Epithelial cell of proximal tubule (primary cell): ENCODE measurements around the gene ADAMTSL3. TPM values are rescaled to one million over a fixed set of nuclear protein-coding genes. Genes with fewer than 3 reads are reported as not detected.
A peak's percentile ranks its signal among the peaks of the same experiment; 100 is the strongest.

Source experiments
- DNase-seq: peaks from one replicate; pipeline ENCODE4 v3.0.0-alpha.2; 2011; ENCODE audit warnings: low read depth
- H3K4me3 ChIP-seq: 2 replicates; pipeline ENCODE4 v1.5.1; 2011; ENCODE audit warnings: low read depth, mild to moderate bottlenecking, low read length
- CTCF ChIP-seq: conservative IDR thresholded peaks from 2 replicates; pipeline ENCODE4 v1.5.1; 2012; ENCODE audit warnings: low read depth, mild to moderate bottlenecking, low read length
- total RNA-seq: library from RNA; depleted of rRNA; stranded (reverse); fragments of >200 nt; gene quantifications from 2 replicates; pipeline ENCODE4 v1.2.3, GENCODE V29; 2015

Gene ADAMTSL3
- total RNA-seq, 1 donor from 2014 or later: 0.58 TPM

- DNase-seq: no peak
- no peak overlapping the region for H3K4me3 ChIP-seq
- no peak for TF ChIP-seq CTCF
Observed at GRCh38 chr15:83692746-83693581, 39.0 kb downstream of the ADAMTSL3 start.

- peak; percentile 61 for DNase-seq
- TF ChIP-seq CTCF: no peak
- H3K4me3 ChIP-seq: peak overlapping the region; percentile 23
Observed at GRCh38 chr15:83694015-83694414, 40.1 kb downstream of the ADAMTSL3 start.

GRCh38 chr15:83694536-83694935 is 40.6 kb downstream of the ADAMTSL3 start:
- peak overlapping the region; percentile 23 for H3K4me3 ChIP-seq
- DNase-seq: no peak
- no peak for TF ChIP-seq CTCF

- H3K4me3 ChIP-seq: no peak overlapping the region
- TF ChIP-seq CTCF: no peak
- no peak for DNase-seq
Observed at GRCh38 chr15:83695246-83695645, 41.3 kb downstream of the ADAMTSL3 start.

GRCh38 chr15:83695901-83696425 is 42.0 kb downstream of the ADAMTSL3 start:
- TF ChIP-seq CTCF: no peak
- DNase-seq: no peak

GRCh38 chr15:83697716-83698115 is 43.8 kb downstream of the ADAMTSL3 start:
- DNase-seq: no peak
- H3K4me3 ChIP-seq: no peak overlapping the region
- no peak for TF ChIP-seq CTCF

More at GRCh38 chr15:83695901-83696425, 42.0 kb downstream of the ADAMTSL3 start:
- no peak overlapping the region for H3K4me3 ChIP-seq
